ENCODE data around the gene ACOX1. TPM values are rescaled to one million over a fixed set of nuclear protein-coding genes. Genes with fewer than 3 reads are reported as not detected.

Gene ACOX1
- total RNA-seq, 3 donors from 2014 or later = 55.1 to 147 (median 55.3) TPM

GRCh38 chr17:75931062-75931461 is 47.9 kb downstream of the ACOX1 start:
- DNase-seq (ENCODE audit: low spot score in 2 of 2) = no peak

GRCh38 chr17:75927286-75927922 is 51.6 kb downstream of the ACOX1 start:
- no peaks in the 10 kb centered on the region for H3K27me3 ChIP-seq
- H3K36me3 ChIP-seq = no peaks in the 10 kb centered on the region
- H3K9me3 ChIP-seq = no peaks in the 10 kb centered on the region
- TF ChIP-seq CTCF (IDR thresholded peaks at IDR 0.05) = no peak
- TF ChIP-seq POLR2AphosphoS5 (IDR thresholded peaks at IDR 0.05) = no peak
- no peak for TF ChIP-seq POLR2A (IDR thresholded peaks at IDR 0.05)
- H3K27ac ChIP-seq = no peak overlapping the region
- H3K4me1 ChIP-seq = no peaks in the 10 kb centered on the region
- H3K4me3 ChIP-seq = no peak overlapping the region
- peak in 1 of 2 donors; percentile 35 for DNase-seq (ENCODE audit: low spot score in 2 of 2)
- intact Hi-C loops (cut with DNase I; ENCODE audit: low total_unique reads) = loop anchor here (2.0 kb wide), 1 partner anchor 19 kb away; no protein-coding TSS in a partner anchor

More at GRCh38 chr17:75931062-75931461, 47.9 kb downstream of the ACOX1 start:
- Histone ChIP-seq H3K27ac (no peak overlapping the region), H3K4me3 (no peak overlapping the region), H3K27me3 (no peaks in the 10 kb centered on the region), H3K9me3 (no peaks in the 10 kb centered on the region), H3K4me1 (no peaks in the 10 kb centered on the region), H3K36me3 (no peaks in the 10 kb centered on the region)
- intact Hi-C loops (cut with DNase I; ENCODE audit: low total_unique reads) = no loop called here
- TF ChIP-seq POLR2A (IDR thresholded peaks at IDR 0.05) (no peak), POLR2AphosphoS5 (IDR thresholded peaks at IDR 0.05) (no peak), CTCF (IDR thresholded peaks at IDR 0.05) (no peak)

GRCh38 chr17:75926456-75926855 is 52.5 kb downstream of the ACOX1 start:
- DNase-seq (ENCODE audit: low spot score in 2 of 2) = no peak
- Histone ChIP-seq H3K36me3 (no peaks in the 10 kb centered on the region), H3K4me1 (no peaks in the 10 kb centered on the region), H3K27ac (no peak overlapping the region), H3K27me3 (no peaks in the 10 kb centered on the region), H3K4me3 (no peak overlapping the region), H3K9me3 (no peaks in the 10 kb centered on the region)
- TF ChIP-seq CTCF (IDR thresholded peaks at IDR 0.05) (no peak), POLR2AphosphoS5 (IDR thresholded peaks at IDR 0.05) (no peak), POLR2A (IDR thresholded peaks at IDR 0.05) (no peak)
- intact Hi-C loops (cut with DNase I; ENCODE audit: low total_unique reads) = loop anchor here (2.0 kb wide), 1 partner anchor 20 kb away; no protein-coding TSS in a partner anchor

GRCh38 chr17:75925912-75926311 is 53.1 kb downstream of the ACOX1 start:
- Histone ChIP-seq H3K27ac (no peak overlapping the region), H3K36me3 (no peaks in the 10 kb centered on the region), H3K27me3 (no peaks in the 10 kb centered on the region), H3K9me3 (no peaks in the 10 kb centered on the region), H3K4me3 (no peak overlapping the region), H3K4me1 (no peaks in the 10 kb centered on the region)
- intact Hi-C loops (cut with DNase I; ENCODE audit: low total_unique reads) = loop anchor here (2.0 kb wide), 1 partner anchor 21 kb away; no protein-coding TSS in a partner anchor
- TF ChIP-seq CTCF (IDR thresholded peaks at IDR 0.05) = no peak
- TF ChIP-seq POLR2A (IDR thresholded peaks at IDR 0.05) = no peak
- no peak for TF ChIP-seq POLR2AphosphoS5 (IDR thresholded peaks at IDR 0.05)
- no peak for DNase-seq (ENCODE audit: low spot score in 2 of 2)

- intact Hi-C loops (cut with DNase I; ENCODE audit: low total_unique reads) = no loop called here
- no peaks in the 10 kb centered on the region for H3K27me3 ChIP-seq
- no peak for DNase-seq (ENCODE audit: low spot score in 2 of 2)
- no peaks in the 10 kb centered on the region for H3K36me3 ChIP-seq
- no peaks in the 10 kb centered on the region for H3K4me1 ChIP-seq
- H3K9me3 ChIP-seq = no peaks in the 10 kb centered on the region
- no peak for TF ChIP-seq CTCF (IDR thresholded peaks at IDR 0.05)
- no peak overlapping the region for H3K4me3 ChIP-seq
- H3K27ac ChIP-seq = no peak overlapping the region
These were observed 53.9 kb downstream of the ACOX1 start for GRCh38 chr17:75925103-75925502.
